Spinal cord (tissue), 10 donors: ENCODE results near the gene ST7L. TPM values are rescaled to one million over a fixed set of nuclear protein-coding genes. Genes with fewer than 3 reads are reported as not detected.
A peak's percentile ranks its signal among the peaks of the same experiment; 100 is the strongest.
"Not testable (repeated sequence)": the region's sequence is repeated elsewhere in the genome, so short reads cannot be mapped to it uniquely, and the experiment has no call there.

Source experiments
- DNase-seq, 6 donors: peaks; one replicate each; pipeline versions ENCODE4 v3.0.0 to v3.0.0-alpha.2; 2013 to 2015; ENCODE audit warnings: low spot score in 6 of 6, low read depth in 4 of 6
- H3K27ac ChIP-seq: one replicate; pipeline ENCODE4 v1.5.1; 2013; ENCODE audit warnings: low read depth, low read length, control low read depth
- H3K27me3 ChIP-seq: one replicate; pipeline ENCODE4 v1.6.1; 2013; ENCODE audit warnings: low read length; ENCODE audit not compliant: control insufficient read depth, insufficient read depth
- H3K36me3 ChIP-seq: one replicate; pipeline ENCODE4 v1.6.1; 2013; ENCODE audit warnings: low read length; ENCODE audit not compliant: control insufficient read depth, insufficient read depth
- H3K4me1 ChIP-seq: one replicate; pipeline ENCODE4 v1.6.1; 2013; ENCODE audit warnings: low read length; ENCODE audit not compliant: control insufficient read depth, insufficient read depth
- H3K4me3 ChIP-seq: one replicate; pipeline ENCODE4 v1.5.1; 2013; ENCODE audit warnings: low read depth, low read length, control low read depth
- H3K9me3 ChIP-seq: one replicate; pipeline ENCODE4 v1.6.1; 2013; ENCODE audit warnings: low read length; ENCODE audit not compliant: control insufficient read depth, insufficient read depth
- WGBS: methylation state at CpG from one replicate; pipeline ENCODE4 v1.1.5; 2013; ENCODE audit warnings: missing lambda C conversion rate; ENCODE audit not compliant: insufficient coverage; 5-methylcytosine and 5-hydroxymethylcytosine counted together
- polyA plus RNA-seq, 2 donors: library from polyadenylated mRNA; unstranded; fragments of 120-200 nt; gene quantifications; one replicate each; pipeline ENCODE4 v1.2.1, GENCODE V29; 2013; ENCODE audit not compliant: insufficient read length in 2 of 2
- total RNA-seq, 2 donors: library from RNA; depleted of rRNA in 1 of 2; stranded (reverse); fragments of 120-200 nt in 1 of 2; fragments of >200 nt in 1 of 2; gene quantifications; one replicate each; pipeline versions ENCODE4 v1.2.3 to v1.2.4, GENCODE V29; 2013 to 2014
- donor health status: healthy.

The ST7L gene
- total and polyA plus RNA-seq, 4 donors = 21.3 to 40.9 (median 27.8) TPM

GRCh38 chr1:112624493-112624892, 5.6 kb upstream of the ST7L start:
- H3K4me3 ChIP-seq, H3K27me3 ChIP-seq, H3K27ac ChIP-seq, H3K4me1 ChIP-seq, H3K36me3 ChIP-seq, DNase-seq, H3K9me3 ChIP-seq: not testable (repeated sequence)
- no CpG with 5 or more reads among the region's 5 CpGs for WGBS

GRCh38 chr1:112620377-112620695, 1.4 kb upstream of the ST7L start:
- H3K4me3 ChIP-seq = peak overlapping the region; percentile 100
- peaks cover 5% of the 10 kb centered on the region for H3K36me3 ChIP-seq
- 0% methylated on average over 3 of the region's 6 CpGs for WGBS
- H3K27ac ChIP-seq = peak overlapping the region; percentile 99
- peaks cover 10% of the 10 kb centered on the region for H3K4me1 ChIP-seq
- no peaks in the 10 kb centered on the region for H3K9me3 ChIP-seq
- no peaks in the 10 kb centered on the region for H3K27me3 ChIP-seq
- no peak for DNase-seq

- DNase-seq = peak; percentile 76 to 97 (median 84)
- WGBS = 0% methylated on average over 41 of the region's 50 CpGs
- H3K4me1 ChIP-seq = peaks cover 10% of the 10 kb centered on the region
- H3K36me3 ChIP-seq = peaks cover 9% of the 10 kb centered on the region
- peak within 1 kb of the TSS; percentile 100 for H3K4me3 ChIP-seq
- H3K27ac ChIP-seq = peak within 1 kb of the TSS; percentile 99
- H3K9me3 ChIP-seq = no peaks in the 10 kb centered on the region
- H3K27me3 ChIP-seq = no peaks in the 10 kb centered on the region
These were observed 806 bp upstream of the ST7L start, which contains the start of gene CAPZA1 for GRCh38 chr1:112619518-112620376. Gene CAPZA1, plus strand, starts transcription at chr1:112619832. Its CDS starts 13 bp downstream, at chr1:112619845.

- Histone ChIP-seq H3K36me3 (peaks cover 13% of the 10 kb centered on the region), H3K27me3 (no peaks in the 10 kb centered on the region), H3K4me3 (peak overlapping the region; percentile 100), H3K9me3 (no peaks in the 10 kb centered on the region), H3K4me1 (peaks cover 10% of the 10 kb centered on the region), H3K27ac (peak overlapping the region; percentile 99)
- 3% methylated on average over 6 of the region's 12 CpGs for WGBS
- peak in 3 of 6 donors; percentile 3 to 27 (median 10) for DNase-seq
These were observed 724 bp downstream of the ST7L start for GRCh38 chr1:112618114-112618720.

- peak in 2 of 6 donors; percentile 35 to 50 for DNase-seq
- Histone ChIP-seq H3K4me3 (no peak overlapping the region), H3K36me3 (peaks cover 23% of the 10 kb centered on the region), H3K4me1 (no peaks in the 10 kb centered on the region), H3K9me3 (no peaks in the 10 kb centered on the region), H3K27me3 (no peaks in the 10 kb centered on the region), H3K27ac (no peak overlapping the region)
- WGBS = 79% methylated on average over 2 of the region's 6 CpGs
These were observed 4.4 kb downstream of the ST7L start for GRCh38 chr1:112614460-112615065.

- H3K4me1 ChIP-seq = no peaks in the 10 kb centered on the region
- H3K36me3 ChIP-seq = peaks cover 48% of the 10 kb centered on the region
- no peak for DNase-seq
- no peaks in the 10 kb centered on the region for H3K9me3 ChIP-seq
- no peak overlapping the region for H3K27ac ChIP-seq
- no peaks in the 10 kb centered on the region for H3K27me3 ChIP-seq
- WGBS = 100% methylated on average over 2 of the region's 4 CpGs
- H3K4me3 ChIP-seq = no peak overlapping the region
These were observed 13.2 kb downstream of the ST7L start for GRCh38 chr1:112605633-112606327.

GRCh38 chr1:112603541-112603940, 15.4 kb downstream of the ST7L start:
- peaks cover 41% of the 10 kb centered on the region for H3K36me3 ChIP-seq
- no peaks in the 10 kb centered on the region for H3K27me3 ChIP-seq
- H3K4me1 ChIP-seq = no peaks in the 10 kb centered on the region
- WGBS = no CpG with 5 or more reads among the region's 1 CpG
- H3K9me3 ChIP-seq = no peaks in the 10 kb centered on the region
- no peak overlapping the region for H3K4me3 ChIP-seq
- H3K27ac ChIP-seq = no peak overlapping the region
- no peak for DNase-seq

GRCh38 chr1:112603012-112603411, 15.9 kb downstream of the ST7L start:
- DNase-seq = no peak

GRCh38 chr1:112599477-112599876, 19.5 kb downstream of the ST7L start:
- no peak overlapping the region for H3K27ac ChIP-seq
- no CpG with 5 or more reads among the region's 4 CpGs for WGBS
- H3K4me1 ChIP-seq = no peaks in the 10 kb centered on the region
- H3K27me3 ChIP-seq = no peaks in the 10 kb centered on the region
- H3K9me3 ChIP-seq = no peaks in the 10 kb centered on the region
- H3K4me3 ChIP-seq = no peak overlapping the region
- H3K36me3 ChIP-seq = peaks cover 25% of the 10 kb centered on the region
- no peak for DNase-seq

More at GRCh38 chr1:112603012-112603411, 15.9 kb downstream of the ST7L start:
- Histone ChIP-seq H3K4me1 (no peaks in the 10 kb centered on the region), H3K27me3 (no peaks in the 10 kb centered on the region), H3K4me3 (no peak overlapping the region), H3K9me3 (no peaks in the 10 kb centered on the region), H3K36me3 (peaks cover 39% of the 10 kb centered on the region), H3K27ac (no peak overlapping the region)
- no CpG with 5 or more reads among the region's 2 CpGs for WGBS
